Tibial nerve (tissue), 4 donors: ENCODE measurements around the gene KDR. TPM values are rescaled to one million over a fixed set of nuclear protein-coding genes. Genes with fewer than 3 reads are reported as not detected.

Source experiments
- DNase-seq, 2 donors: peaks; one replicate each; pipeline ENCODE4 v3.0.0-alpha.2; 2019; ENCODE audit warnings: low spot score in 2 of 2
- H3K27ac ChIP-seq, 4 donors: fragments of 200-600 bp; sonication (generic) in 3 of 4; one replicate each; pipeline ENCODE4 v1.5.1; 2017 to 2019; ENCODE audit warnings: mild to moderate bottlenecking in 1 of 4
- H3K27me3 ChIP-seq, 2 donors: fragments of 200-600 bp; sonication (generic) in 1 of 2; one replicate each; pipeline versions ENCODE4 v1.5.1 to v1.6.0; 2017 to 2019
- H3K36me3 ChIP-seq, 3 donors: fragments of 200-600 bp; sonication (generic); one replicate each; pipeline ENCODE4 v1.5.1; 2018 to 2019
- H3K4me1 ChIP-seq, 4 donors: fragments of 200-600 bp; sonication (generic) in 3 of 4; one replicate each; pipeline ENCODE4 v1.5.1; 2017 to 2019
- H3K4me3 ChIP-seq, 4 donors: fragments of 200-600 bp; sonication (generic) in 3 of 4; one replicate each; pipeline ENCODE4 v1.5.1; 2017 to 2019; ENCODE audit warnings: mild to moderate bottlenecking in 1 of 4, moderate library complexity in 1 of 4
- H3K9me3 ChIP-seq, 4 donors: fragments of 200-600 bp; sonication (generic) in 3 of 4; one replicate each; pipeline ENCODE4 v1.5.1; 2017 to 2019
- EP300 ChIP-seq, 2 donors: sonication (generic); formaldehyde crosslinking; IDR thresholded peaks; one replicate each; pipeline ENCODE4 v1.6.1; 2017; ENCODE audit warnings: antibody characterized with exemption in 2 of 2, mild to moderate bottlenecking in 1 of 2
- POLR2A ChIP-seq, 2 donors: fragments of 450-650 bp; IDR thresholded peaks; one replicate each; pipeline ENCODE4 v1.6.1; 2017; ENCODE audit warnings: antibody characterized with exemption in 2 of 2, mild to moderate bottlenecking in 2 of 2, moderate library complexity in 2 of 2
- WGBS, 2 donors: methylation state at CpG; one replicate each; pipeline ENCODE4 v1.1.5; 2018; 5-methylcytosine and 5-hydroxymethylcytosine counted together
- total RNA-seq, 4 donors: library from RNA; depleted of rRNA; stranded (reverse); fragments of >200 nt; gene quantifications; one replicate each; pipeline ENCODE4 v1.1.0, GENCODE V29; 2016
- TF ChIP-seq, protein P1 (sequence below), 5 experiments: fragments of 200-600 bp in 3 of 5; fragments of 450-650 bp in 2 of 5; sonication (generic) in 3 of 5; IDR thresholded peaks; one replicate each; pipeline ENCODE4 v1.5.1; 2016 to 2019; ENCODE audit warnings: antibody characterized with exemption in 5 of 5, mild to moderate bottlenecking in 3 of 5, moderate library complexity in 2 of 5

The KDR gene
- total RNA-seq, 4 donors from 2014 or later = 28.8 to 85.7 (median 74.6) TPM

DNA sequence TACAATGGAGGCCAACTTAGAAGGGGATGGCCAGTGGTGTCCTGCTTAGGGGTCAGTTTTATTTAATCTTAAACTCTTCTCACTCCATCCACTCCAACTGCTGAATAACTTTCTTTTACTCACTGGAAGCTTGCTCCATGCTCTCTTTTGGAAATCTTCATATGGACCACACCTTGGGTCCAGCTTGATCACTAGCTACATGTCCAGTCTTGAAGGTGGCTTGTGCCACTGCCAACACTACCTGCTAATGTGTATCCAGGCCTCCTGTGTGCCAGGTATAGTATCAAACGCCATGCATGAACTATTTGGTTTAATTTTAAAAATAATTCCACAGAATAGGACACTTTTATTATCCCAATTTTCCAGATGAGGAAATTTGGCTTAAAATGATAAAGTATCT, 37.0 kb upstream of the KDR start:
- no peak overlapping the region for H3K4me3 ChIP-seq
- H3K27me3 ChIP-seq = peaks cover 0 to 2% of the 10 kb centered on the region in 2 donors
- no peaks in the 10 kb centered on the region for H3K36me3 ChIP-seq
- no peak for DNase-seq
- peaks cover 0 to 5% (median 0%) of the 10 kb centered on the region in 4 donors for H3K4me1 ChIP-seq
- WGBS, 2 donors = 86 to 94% methylated on average over 1 of the region's 1 CpG
- H3K9me3 ChIP-seq = no peaks in the 10 kb centered on the region
- H3K27ac ChIP-seq = no peak overlapping the region
- TF ChIP-seq EP300 (IDR thresholded peaks at IDR 0.05) (no peak), POLR2A (IDR thresholded peaks at IDR 0.05) (no peak)
- TF ChIP-seq, protein P1, sequence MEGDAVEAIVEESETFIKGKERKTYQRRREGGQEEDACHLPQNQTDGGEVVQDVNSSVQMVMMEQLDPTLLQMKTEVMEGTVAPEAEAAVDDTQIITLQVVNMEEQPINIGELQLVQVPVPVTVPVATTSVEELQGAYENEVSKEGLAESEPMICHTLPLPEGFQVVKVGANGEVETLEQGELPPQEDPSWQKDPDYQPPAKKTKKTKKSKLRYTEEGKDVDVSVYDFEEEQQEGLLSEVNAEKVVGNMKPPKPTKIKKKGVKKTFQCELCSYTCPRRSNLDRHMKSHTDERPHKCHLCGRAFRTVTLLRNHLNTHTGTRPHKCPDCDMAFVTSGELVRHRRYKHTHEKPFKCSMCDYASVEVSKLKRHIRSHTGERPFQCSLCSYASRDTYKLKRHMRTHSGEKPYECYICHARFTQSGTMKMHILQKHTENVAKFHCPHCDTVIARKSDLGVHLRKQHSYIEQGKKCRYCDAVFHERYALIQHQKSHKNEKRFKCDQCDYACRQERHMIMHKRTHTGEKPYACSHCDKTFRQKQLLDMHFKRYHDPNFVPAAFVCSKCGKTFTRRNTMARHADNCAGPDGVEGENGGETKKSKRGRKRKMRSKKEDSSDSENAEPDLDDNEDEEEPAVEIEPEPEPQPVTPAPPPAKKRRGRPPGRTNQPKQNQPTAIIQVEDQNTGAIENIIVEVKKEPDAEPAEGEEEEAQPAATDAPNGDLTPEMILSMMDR (IDR thresholded peaks at IDR 0.05) = no peak

DNA sequence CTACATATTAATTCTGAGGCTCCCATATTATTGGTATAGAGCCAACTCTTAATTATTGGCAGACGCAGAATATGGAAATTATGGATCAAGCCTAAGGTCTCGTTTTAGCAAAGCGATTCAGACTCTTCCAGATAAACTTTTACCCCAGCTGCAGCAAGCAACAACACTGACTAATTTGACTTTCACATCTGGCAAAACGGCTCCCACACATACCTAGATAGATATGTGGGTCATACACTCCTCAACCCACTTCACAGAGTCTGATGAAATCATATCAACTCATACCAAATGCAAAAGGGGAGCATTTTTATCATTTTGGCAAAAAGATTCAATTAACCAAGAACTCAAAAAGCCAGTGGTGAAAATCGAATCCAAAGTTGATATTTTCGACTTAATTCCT, 36.3 kb upstream of the KDR start:
- Histone ChIP-seq H3K27ac (no peak overlapping the region), H3K36me3 (no peaks in the 10 kb centered on the region), H3K27me3 (peaks cover 0 to 4% of the 10 kb centered on the region in 2 donors), H3K9me3 (no peaks in the 10 kb centered on the region), H3K4me1 (peaks cover 0 to 7% (median 0%) of the 10 kb centered on the region in 4 donors), H3K4me3 (no peak overlapping the region)
- no peak for DNase-seq
- WGBS, 2 donors = 75 to 82% methylated on average over 6 of the region's 6 CpGs
- TF ChIP-seq, protein P1 (IDR thresholded peaks at IDR 0.05) = no peak
- TF ChIP-seq POLR2A (IDR thresholded peaks at IDR 0.05) = no peak
- TF ChIP-seq EP300 (IDR thresholded peaks at IDR 0.05) = no peak

DNA sequence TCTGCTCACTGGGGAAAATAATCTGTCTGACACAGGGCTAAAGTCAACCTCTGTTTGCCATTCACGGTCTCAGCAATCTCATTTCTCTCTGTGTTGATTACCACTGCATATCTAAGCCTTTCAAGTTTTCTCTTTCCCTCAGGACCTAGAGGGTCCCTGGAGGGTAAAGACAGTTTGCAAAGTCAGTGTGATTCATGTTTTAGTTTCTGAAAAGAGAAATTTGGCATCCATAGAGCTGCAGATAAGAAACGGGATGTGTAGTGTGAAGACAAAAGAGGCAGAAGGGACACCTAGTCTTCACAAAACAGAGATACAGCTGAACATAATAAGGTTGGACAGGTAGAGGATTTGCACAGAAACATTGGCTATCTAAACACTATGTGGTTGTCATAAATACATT, 34.5 kb upstream of the KDR start:
- no peaks in the 10 kb centered on the region for H3K36me3 ChIP-seq
- 57 to 59% methylated on average over 2 of the region's 2 CpGs for WGBS, 2 donors
- no peak for DNase-seq
- H3K9me3 ChIP-seq = no peaks in the 10 kb centered on the region
- H3K4me1 ChIP-seq = peaks cover 0 to 7% (median 0%) of the 10 kb centered on the region in 4 donors
- TF ChIP-seq EP300 (IDR thresholded peaks at IDR 0.05) (no peak), POLR2A (IDR thresholded peaks at IDR 0.05) (no peak)
- TF ChIP-seq, protein P1 (IDR thresholded peaks at IDR 0.05) = no peak
- no peak overlapping the region for H3K4me3 ChIP-seq
- peaks cover 0 to 4% of the 10 kb centered on the region in 2 donors for H3K27me3 ChIP-seq
- no peak overlapping the region for H3K27ac ChIP-seq

DNA sequence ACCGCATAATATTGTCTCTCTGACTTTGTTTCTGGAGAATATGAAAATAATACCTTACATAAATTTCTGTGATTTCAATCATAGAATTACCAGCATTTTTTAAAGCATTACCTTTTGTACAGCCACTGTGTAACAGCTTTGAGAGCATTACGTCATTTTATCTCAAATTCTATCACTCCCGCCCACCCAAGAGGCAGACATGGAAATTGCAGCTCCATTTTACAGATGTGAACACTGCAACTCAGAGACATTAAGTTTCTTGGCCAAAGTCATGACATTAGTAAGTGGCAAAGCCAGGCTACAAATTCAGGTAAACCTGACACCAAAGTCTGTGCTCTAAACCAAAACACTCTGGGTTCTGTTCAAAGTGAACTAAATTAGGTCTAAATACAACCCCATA, 33.6 kb upstream of the KDR start:
- TF ChIP-seq, protein P1 (IDR thresholded peaks at IDR 0.05) = no peak
- TF ChIP-seq POLR2A (IDR thresholded peaks at IDR 0.05) = no peak
- no peak for TF ChIP-seq EP300 (IDR thresholded peaks at IDR 0.05)
- Histone ChIP-seq H3K27me3 (peaks cover 0 to 4% of the 10 kb centered on the region in 2 donors), H3K36me3 (no peaks in the 10 kb centered on the region), H3K4me3 (no peak overlapping the region), H3K4me1 (peaks cover 0 to 7% (median 0%) of the 10 kb centered on the region in 4 donors), H3K27ac (no peak overlapping the region), H3K9me3 (peaks cover 0 to under 1% (median 0%) of the 10 kb centered on the region in 4 donors)
- WGBS, 2 donors = 75 to 78% methylated on average over 3 of the region's 3 CpGs
- DNase-seq = no peak

DNA sequence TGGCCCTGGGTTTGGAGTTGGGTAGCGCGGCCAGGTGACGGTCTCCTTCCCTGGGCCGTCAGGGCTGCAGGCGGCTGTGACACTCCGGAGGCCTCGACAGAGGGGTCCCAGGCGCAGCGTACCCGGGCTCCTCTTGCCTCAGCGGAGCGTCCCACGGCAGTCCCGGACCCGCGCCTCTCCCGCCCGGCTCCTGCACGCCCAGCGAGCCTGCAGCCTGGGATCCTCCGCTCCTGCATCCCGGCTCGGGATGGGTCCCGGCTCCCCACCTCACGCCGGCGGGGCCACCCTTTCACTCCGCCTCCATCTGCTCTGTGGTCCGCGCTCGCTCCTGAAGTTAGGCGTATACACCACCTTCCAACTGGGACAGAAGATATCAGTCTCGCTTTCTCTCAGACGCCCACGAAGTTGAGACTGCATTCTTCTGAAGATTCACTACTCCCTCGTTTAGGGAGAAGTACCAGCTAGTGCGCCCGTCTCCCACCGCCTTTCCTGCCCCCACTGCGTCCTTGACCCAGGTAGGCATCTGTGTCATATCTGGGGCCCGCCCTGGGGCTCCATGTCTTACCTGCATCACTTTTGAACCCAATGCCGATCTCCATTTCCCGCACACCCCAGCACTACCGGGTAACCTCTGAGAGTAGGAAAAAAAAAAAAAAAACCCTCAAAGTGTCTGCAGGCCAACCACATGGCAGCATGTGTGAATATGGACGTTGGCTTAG, 32.3 kb upstream of the KDR start:
- DNase-seq = no peak
- WGBS, 2 donors = 29 to 49% methylated on average over 28 to 42 of the region's 45 CpGs
- Histone ChIP-seq H3K27me3 (peaks cover 0 to 4% of the 10 kb centered on the region in 2 donors), H3K4me1 (peaks cover 0 to 7% (median 0%) of the 10 kb centered on the region in 4 donors), H3K36me3 (no peaks in the 10 kb centered on the region), H3K27ac (no peak overlapping the region), H3K4me3 (no peak overlapping the region), H3K9me3 (peaks cover 0 to 7% (median 0%) of the 10 kb centered on the region in 4 donors)
- TF ChIP-seq, protein P1 (IDR thresholded peaks at IDR 0.05) = no peak
- TF ChIP-seq POLR2A (IDR thresholded peaks at IDR 0.05) (no peak), EP300 (IDR thresholded peaks at IDR 0.05) (no peak)
